Activated T-helper 2 cell treated with anti-CD3 and anti-CD28 coated beads, Interferon-gamma antibody, Interleukin-2, Interleukin-4, amounts not matched to agents 10 μg/mL and 5 μg/mL and 100 μg/mL, durations not matched to agents 14 hours and 24 hours and 36 hours (primary cell): ENCODE results near the gene STX8. TPM values are rescaled to one million over a fixed set of nuclear protein-coding genes. Genes with fewer than 3 reads are reported as not detected.

Source experiments
- DNase-seq: peaks from one replicate; pipeline ENCODE4 v3.0.0; 2021; ENCODE audit warnings: low spot score
- H3K27ac Mint-ChIP-seq: one replicate; pipeline ENCODE4 v1.8.0; 2021; ENCODE audit warnings: mixed read lengths
- H3K27me3 Mint-ChIP-seq: one replicate; pipeline ENCODE4 v1.8.0; 2021; ENCODE audit warnings: low read depth, mixed read lengths
- H3K36me3 Mint-ChIP-seq: one replicate; pipeline ENCODE4 v1.8.0; 2021; ENCODE audit warnings: low read depth, mixed read lengths
- H3K4me1 Mint-ChIP-seq: one replicate; pipeline ENCODE4 v1.8.0; 2021; ENCODE audit warnings: low read depth, mixed read lengths
- H3K4me3 Mint-ChIP-seq: one replicate; pipeline ENCODE4 v1.8.0; 2021; ENCODE audit warnings: low read depth, mild to moderate bottlenecking, moderate library complexity, mixed read lengths
- H3K9me3 Mint-ChIP-seq: one replicate; pipeline ENCODE4 v1.8.0; 2021; ENCODE audit warnings: mixed read lengths
- intact Hi-C: fragments of 100-400 bp; cut with micrococcal nuclease; formaldehyde crosslinking; loops from one replicate; pipeline ENCODE4 v1.15.1; 2023
- total RNA-seq: library from RNA; stranded (reverse); gene quantifications from 2 replicates; pipeline ENCODE4 v1.2.3, GENCODE V29; 2022

The STX8 gene
- total RNA-seq, 1 donor from 2014 or later, result 52.1 TPM

DNA sequence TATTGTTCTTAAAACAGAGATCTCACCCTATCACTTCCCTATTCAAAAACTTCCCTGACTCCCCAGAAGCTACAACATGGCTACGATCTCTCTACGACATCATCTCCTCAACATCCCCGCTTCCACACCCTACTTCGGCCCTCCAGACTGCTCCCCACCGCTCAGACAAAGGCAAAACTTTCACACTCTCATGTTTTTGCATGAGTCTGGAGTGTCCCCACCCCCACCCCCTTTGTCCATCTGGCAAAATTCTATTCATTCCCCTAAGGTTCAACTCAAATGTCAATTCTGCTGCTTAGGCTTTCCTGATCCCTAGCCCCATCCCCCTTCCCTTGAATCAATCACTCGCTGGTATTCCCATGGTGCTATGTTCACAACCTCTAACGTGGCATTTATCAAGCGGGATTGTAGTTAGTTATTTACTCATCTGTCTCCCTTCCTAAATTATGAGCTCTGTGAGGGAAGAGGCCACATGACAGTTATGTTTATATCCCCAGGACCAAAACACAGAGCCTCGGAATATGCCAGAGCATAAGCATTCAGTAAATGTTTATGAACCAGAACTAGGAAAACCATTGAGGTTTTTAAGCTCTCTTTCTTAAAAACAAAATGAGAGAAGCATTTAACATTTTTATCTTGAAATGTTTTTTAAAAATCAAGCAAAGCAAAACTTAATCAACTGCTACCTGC lies 55.9 kb downstream of the STX8 start:
- H3K9me3 Mint-ChIP-seq, result no peaks in the 10 kb centered on the region
- no peak for DNase-seq
- H3K36me3 Mint-ChIP-seq, result no peaks in the 10 kb centered on the region
- H3K27me3 Mint-ChIP-seq, result no peaks in the 10 kb centered on the region
- intact Hi-C loops, result loop anchor here (10.0 kb wide), 1 partner anchor 115 kb away; no protein-coding TSS in a partner anchor
- H3K4me3 Mint-ChIP-seq, result no peak overlapping the region
- H3K27ac Mint-ChIP-seq, result no peak overlapping the region
- peaks cover 13% of the 10 kb centered on the region for H3K4me1 Mint-ChIP-seq

DNA sequence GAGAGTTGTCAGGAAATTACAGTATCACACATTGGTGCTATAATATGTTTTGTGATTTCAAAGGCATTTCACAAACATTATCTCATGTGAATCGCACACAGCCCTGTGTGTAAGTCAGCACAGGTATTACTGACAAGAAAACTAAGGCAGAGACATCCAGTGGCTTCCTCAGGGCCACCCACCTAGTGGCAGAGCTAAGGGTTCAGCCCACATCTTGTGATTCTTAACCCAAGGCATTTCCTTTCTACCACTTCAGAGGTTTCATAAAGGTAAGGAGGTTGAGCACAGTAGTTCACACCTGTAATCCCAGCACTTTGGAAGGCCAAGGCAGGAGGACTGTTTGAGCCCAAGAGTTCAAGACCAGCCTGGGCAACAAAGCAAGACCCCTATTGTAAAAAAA lies 58.2 kb downstream of the STX8 start:
- H3K36me3 Mint-ChIP-seq, result peaks cover 2% of the 10 kb centered on the region
- no peak overlapping the region for H3K4me3 Mint-ChIP-seq
- H3K9me3 Mint-ChIP-seq, result no peaks in the 10 kb centered on the region
- H3K4me1 Mint-ChIP-seq, result peaks cover 13% of the 10 kb centered on the region
- no peaks in the 10 kb centered on the region for H3K27me3 Mint-ChIP-seq
- no peak for DNase-seq
- H3K27ac Mint-ChIP-seq, result no peak overlapping the region
- intact Hi-C loops, result no loop called here

- intact Hi-C loops, result no loop called here
- Mint-ChIP-seq H3K27me3 (no peaks in the 10 kb centered on the region), H3K4me1 (peaks cover 19% of the 10 kb centered on the region), H3K9me3 (peaks cover 31% of the 10 kb centered on the region), H3K27ac (no peak overlapping the region), H3K36me3 (peaks cover 10% of the 10 kb centered on the region), H3K4me3 (no peak overlapping the region)
- DNase-seq, result no peak
Measured at GRCh38 chr17:9513266-9513665, 62.4 kb downstream of the STX8 start.

DNA sequence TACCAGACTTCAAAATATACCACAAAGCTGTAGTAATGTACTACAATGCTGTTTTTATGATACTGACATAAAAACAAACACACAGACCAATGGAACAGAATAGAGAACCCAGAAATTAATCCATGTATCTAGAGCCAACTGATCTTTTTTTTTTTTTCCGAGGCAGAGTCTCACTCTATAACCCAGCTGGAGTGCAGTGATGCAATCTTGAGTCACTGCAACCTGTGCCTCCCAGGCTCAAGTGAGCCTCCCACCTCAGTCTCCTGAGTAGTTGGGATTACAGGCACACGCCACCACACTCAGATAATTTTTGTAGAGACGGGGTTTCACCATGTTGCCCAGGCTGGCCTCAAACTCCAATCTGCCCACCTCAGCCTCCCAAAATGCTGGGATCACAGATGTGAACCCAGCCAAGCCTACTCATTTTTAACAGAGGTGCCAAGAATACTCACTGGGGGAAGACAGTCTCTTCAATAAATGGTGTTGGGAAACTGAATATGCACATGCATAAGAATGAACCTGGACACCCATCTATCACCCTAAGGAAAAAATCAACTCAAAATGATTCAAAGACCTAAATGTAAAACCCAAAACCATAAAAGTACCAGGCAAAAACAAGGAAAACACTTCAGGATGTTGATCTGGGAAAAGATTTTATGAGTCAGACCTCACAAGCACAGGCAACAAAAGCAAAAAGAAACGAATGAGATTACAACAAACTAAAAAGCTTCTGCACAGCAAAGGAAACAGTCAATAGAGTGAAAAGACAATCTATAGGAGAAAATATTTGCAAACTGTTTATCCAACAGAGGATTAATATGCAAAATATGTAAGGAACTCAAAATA lies 63.1 kb downstream of the STX8 start:
- Mint-ChIP-seq H3K27ac (no peak overlapping the region), H3K9me3 (peaks cover 37% of the 10 kb centered on the region), H3K4me1 (peaks cover 13% of the 10 kb centered on the region), H3K27me3 (no peaks in the 10 kb centered on the region), H3K4me3 (no peak overlapping the region), H3K36me3 (peaks cover 16% of the 10 kb centered on the region)
- intact Hi-C loops, result no loop called here
- DNase-seq, result no peak

GRCh38 chr17:9509236-9509816 lies 66.3 kb downstream of the STX8 start:
- intact Hi-C loops, result no loop called here
- H3K36me3 Mint-ChIP-seq, result peaks cover 20% of the 10 kb centered on the region
- peaks cover 7% of the 10 kb centered on the region for H3K4me1 Mint-ChIP-seq
- no peak for DNase-seq
- H3K4me3 Mint-ChIP-seq, result no peak overlapping the region
- H3K27me3 Mint-ChIP-seq, result no peaks in the 10 kb centered on the region
- peaks cover 38% of the 10 kb centered on the region for H3K9me3 Mint-ChIP-seq
- H3K27ac Mint-ChIP-seq, result no peak overlapping the region

DNA sequence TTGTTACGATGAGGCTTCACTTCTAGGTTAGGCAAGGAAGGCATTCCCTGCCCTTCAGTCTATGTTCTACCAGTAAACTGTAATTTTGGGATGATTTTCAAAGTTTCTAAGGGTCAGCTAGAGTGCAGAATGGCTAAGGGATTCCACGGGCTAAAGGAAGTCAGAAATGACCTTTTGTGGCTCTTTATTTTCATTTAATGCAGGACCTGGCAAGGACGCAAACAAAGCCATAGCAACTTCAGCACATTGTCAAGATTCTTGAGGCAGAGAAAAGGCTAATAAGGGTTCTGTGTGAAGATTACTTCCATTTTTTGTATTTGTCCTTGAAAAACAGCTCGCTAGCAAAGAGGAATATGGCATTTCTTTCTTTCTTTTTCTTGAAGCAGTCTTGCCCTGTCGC lies 76.6 kb downstream of the STX8 start:
- Mint-ChIP-seq H3K27me3 (no peaks in the 10 kb centered on the region), H3K4me1 (no peaks in the 10 kb centered on the region), H3K4me3 (no peak overlapping the region), H3K36me3 (no peaks in the 10 kb centered on the region), H3K9me3 (no peaks in the 10 kb centered on the region), H3K27ac (no peak overlapping the region)
- DNase-seq, result no peak
- intact Hi-C loops, result no loop called here

DNA sequence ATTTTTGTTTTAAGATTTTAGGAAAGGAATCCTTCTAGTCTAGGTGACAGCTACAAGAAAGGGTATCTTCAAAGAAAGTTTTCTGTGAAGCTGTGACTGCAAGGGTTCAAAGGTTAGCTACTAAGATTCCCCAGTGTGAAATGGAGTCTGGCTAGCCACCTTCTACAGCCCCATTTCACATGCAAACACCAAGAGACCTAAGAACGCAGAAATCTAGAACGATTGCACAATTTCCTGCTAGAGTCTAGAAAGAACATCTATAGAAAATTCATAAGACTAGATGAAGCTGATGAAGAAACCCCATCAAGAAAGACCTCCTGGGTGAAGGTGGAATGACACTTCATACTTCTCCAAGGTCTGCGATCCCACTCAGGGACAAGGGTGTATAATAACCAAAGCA lies 77.1 kb downstream of the STX8 start:
- Mint-ChIP-seq H3K9me3 (no peaks in the 10 kb centered on the region), H3K36me3 (no peaks in the 10 kb centered on the region), H3K4me3 (no peak overlapping the region), H3K27me3 (no peaks in the 10 kb centered on the region), H3K4me1 (no peaks in the 10 kb centered on the region), H3K27ac (no peak overlapping the region)
- DNase-seq, result no peak
- intact Hi-C loops, result no loop called here

- Mint-ChIP-seq H3K4me3 (no peak overlapping the region), H3K27me3 (no peaks in the 10 kb centered on the region), H3K36me3 (peaks cover 14% of the 10 kb centered on the region), H3K9me3 (no peaks in the 10 kb centered on the region), H3K4me1 (no peaks in the 10 kb centered on the region), H3K27ac (no peak overlapping the region)
- intact Hi-C loops, result no loop called here
- DNase-seq, result no peak
Measured at GRCh38 chr17:9488556-9488955, 87.1 kb downstream of the STX8 start.

- DNase-seq, result no peak
- no peak overlapping the region for H3K27ac Mint-ChIP-seq
- no peaks in the 10 kb centered on the region for H3K9me3 Mint-ChIP-seq
- intact Hi-C loops, result no loop called here
- H3K36me3 Mint-ChIP-seq, result peaks cover 12% of the 10 kb centered on the region
- H3K4me3 Mint-ChIP-seq, result no peak overlapping the region
- H3K27me3 Mint-ChIP-seq, result no peaks in the 10 kb centered on the region
- no peaks in the 10 kb centered on the region for H3K4me1 Mint-ChIP-seq
Measured at GRCh38 chr17:9487406-9487805, 88.2 kb downstream of the STX8 start.

DNA sequence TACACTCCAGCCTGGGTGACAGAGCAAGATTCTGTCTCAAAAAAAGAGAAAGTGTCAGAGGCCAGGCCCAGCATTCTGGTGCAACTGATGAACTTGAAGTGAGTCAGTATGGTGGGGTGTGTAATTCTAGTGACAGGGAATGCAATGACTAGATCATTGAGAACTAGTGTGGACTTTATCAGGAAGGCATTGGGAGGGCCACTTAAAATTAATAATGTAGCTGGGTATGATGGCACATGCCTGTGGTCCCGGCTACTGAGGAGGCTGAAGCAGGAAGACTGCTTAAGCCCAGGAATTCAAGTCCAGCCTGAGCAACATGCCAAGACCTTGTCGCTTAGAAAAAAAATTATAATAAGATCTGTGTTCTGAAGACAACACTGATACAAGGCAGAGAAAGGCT lies 90.8 kb downstream of the STX8 start:
- Mint-ChIP-seq H3K27ac (no peak overlapping the region), H3K4me3 (no peak overlapping the region), H3K4me1 (no peaks in the 10 kb centered on the region), H3K27me3 (no peaks in the 10 kb centered on the region), H3K36me3 (no peaks in the 10 kb centered on the region), H3K9me3 (no peaks in the 10 kb centered on the region)
- DNase-seq, result no peak
- intact Hi-C loops, result no loop called here

GRCh38 chr17:9479964-9480363 lies 95.7 kb downstream of the STX8 start:
- H3K4me1 Mint-ChIP-seq, result no peaks in the 10 kb centered on the region
- no peaks in the 10 kb centered on the region for H3K9me3 Mint-ChIP-seq
- DNase-seq, result no peak
- intact Hi-C loops, result no loop called here
- no peak overlapping the region for H3K4me3 Mint-ChIP-seq
- H3K27me3 Mint-ChIP-seq, result no peaks in the 10 kb centered on the region
- H3K27ac Mint-ChIP-seq, result no peak overlapping the region
- no peaks in the 10 kb centered on the region for H3K36me3 Mint-ChIP-seq

GRCh38 chr17:9478889-9479288 lies 96.7 kb downstream of the STX8 start:
- Mint-ChIP-seq H3K9me3 (no peaks in the 10 kb centered on the region), H3K4me1 (no peaks in the 10 kb centered on the region), H3K27ac (no peak overlapping the region), H3K27me3 (no peaks in the 10 kb centered on the region), H3K4me3 (no peak overlapping the region), H3K36me3 (no peaks in the 10 kb centered on the region)
- intact Hi-C loops, result no loop called here
- no peak for DNase-seq

GRCh38 chr17:9475101-9475658 lies 100.4 kb downstream of the STX8 start:
- Mint-ChIP-seq H3K4me1 (peaks cover 12% of the 10 kb centered on the region), H3K9me3 (no peaks in the 10 kb centered on the region), H3K4me3 (no peak overlapping the region), H3K27me3 (no peaks in the 10 kb centered on the region), H3K36me3 (no peaks in the 10 kb centered on the region), H3K27ac (no peak overlapping the region)
- no peak for DNase-seq
- intact Hi-C loops, result no loop called here
